HTR-8/SVneo (cell line): ENCODE data around the gene ARHGEF17.

Source experiments
- DNase-seq: peaks from one replicate; pipeline ENCODE4 v3.0.0; 2011; ENCODE audit warnings: low spot score, mixed read lengths; ENCODE audit not compliant: insufficient read length
- FAIRE-seq: peaks from 2 replicates; lab custom pipeline; 2011; peaks lifted over from hg19 to GRCh38; lab: Jason Lieb, UNC

Gene ARHGEF17

GRCh38 chr11:73327812-73328364 is 19.8 kb downstream of the ARHGEF17 start:
- DNase-seq (no peak), FAIRE-seq (no peak)

- peak; percentile 56 for DNase-seq
Observed at GRCh38 chr11:73330569-73331093, 22.6 kb downstream of the ARHGEF17 start.

GRCh38 chr11:73331138-73331916 is 23.3 kb downstream of the ARHGEF17 start:
- FAIRE-seq (peak; percentile 44), DNase-seq (peak; percentile 78)

More at GRCh38 chr11:73330569-73331093, 22.6 kb downstream of the ARHGEF17 start:
- FAIRE-seq: no peak

GRCh38 chr11:73333173-73333572 is 25.1 kb downstream of the ARHGEF17 start:
- DNase-seq (no peak), FAIRE-seq (no peak)

- FAIRE-seq (peak; percentile 84), DNase-seq (no peak)
Observed at GRCh38 chr11:73333640-73334383, 25.7 kb downstream of the ARHGEF17 start.

- FAIRE-seq (peak; percentile 93), DNase-seq (peak; percentile 95)
Observed at GRCh38 chr11:73334384-73335203, 26.5 kb downstream of the ARHGEF17 start.

GRCh38 chr11:73335204-73335923 is 27.3 kb downstream of the ARHGEF17 start:
- peak; percentile 49 for FAIRE-seq
- peak; percentile 91 for DNase-seq

- DNase-seq (no peak), FAIRE-seq (no peak)
Observed at GRCh38 chr11:73337846-73338245, 29.8 kb downstream of the ARHGEF17 start.

- DNase-seq: no peak
- no peak for FAIRE-seq
Observed at GRCh38 chr11:73338279-73338678, 30.2 kb downstream of the ARHGEF17 start.

GRCh38 chr11:73340164-73340563 is 32.1 kb downstream of the ARHGEF17 start:
- FAIRE-seq (no peak), DNase-seq (no peak)

- no peak for FAIRE-seq
- DNase-seq: no peak
Observed at GRCh38 chr11:73342633-73343032, 34.6 kb downstream of the ARHGEF17 start.

GRCh38 chr11:73343076-73343873 is 35.2 kb downstream of the ARHGEF17 start:
- FAIRE-seq: peak; percentile 59
- DNase-seq: no peak

- no peak for FAIRE-seq
- DNase-seq: no peak
Observed at GRCh38 chr11:73344191-73344607, 36.1 kb downstream of the ARHGEF17 start.

- DNase-seq (no peak), FAIRE-seq (no peak)
Observed at GRCh38 chr11:73345481-73346160, 37.5 kb downstream of the ARHGEF17 start.

GRCh38 chr11:73346186-73346935 is 38.3 kb downstream of the ARHGEF17 start:
- FAIRE-seq (peak; percentile 28), DNase-seq (no peak)

GRCh38 chr11:73347067-73347466 is 39.0 kb downstream of the ARHGEF17 start:
- no peak for DNase-seq
- FAIRE-seq: no peak

- DNase-seq: no peak
- no peak for FAIRE-seq
Observed at GRCh38 chr11:73348838-73349237, 40.8 kb downstream of the ARHGEF17 start.
